ENCODE data around the gene FXYD1. TPM values are rescaled to one million over a fixed set of nuclear protein-coding genes. Genes with fewer than 3 reads are reported as not detected.

FXYD1 gene
- total and polyA plus RNA-seq, 12 donors = 251 to 819 (median 578) TPM

GRCh38 chr19:35143231-35143715 lies 4.6 kb downstream of the FXYD1 start, which contains the start of gene FXYD7:
Gene FXYD7, plus strand, starts transcription at chr19:35143255. Its CDS starts 79 bp downstream, at chr19:35143334.
- Histone ChIP-seq H3K36me3 (no peaks in the 10 kb centered on the region), H3K27ac (no peak within 1 kb of the TSS), H3K4me1 (peaks cover 3 to 56% (median 42%) of the 10 kb centered on the region in 9 donors), H3K27me3 (peaks cover 0 to 35% (median 4%) of the 10 kb centered on the region in 7 donors), H3K4me3 (peak within 1 kb of the TSS in 2 of 10 donors; percentile 5 to 27), H3K9me3 (no peaks in the 10 kb centered on the region)
- intact Hi-C loops (cut with DNase I) = loop anchor here in 6 of 10 donors (2.0 to 5.0 kb wide), 4 partner anchors 76 to 129 kb away; partner anchors contain the start of gene USF2 (in 4 of the 6)
- ATAC-seq = no peak
- WGBS, 2 donors = 34 to 43% methylated on average over 25 to 31 of the region's 31 CpGs
- peak in 1 of 2 donors; percentile 38 for DNase-seq
- TF ChIP-seq, protein P1, sequence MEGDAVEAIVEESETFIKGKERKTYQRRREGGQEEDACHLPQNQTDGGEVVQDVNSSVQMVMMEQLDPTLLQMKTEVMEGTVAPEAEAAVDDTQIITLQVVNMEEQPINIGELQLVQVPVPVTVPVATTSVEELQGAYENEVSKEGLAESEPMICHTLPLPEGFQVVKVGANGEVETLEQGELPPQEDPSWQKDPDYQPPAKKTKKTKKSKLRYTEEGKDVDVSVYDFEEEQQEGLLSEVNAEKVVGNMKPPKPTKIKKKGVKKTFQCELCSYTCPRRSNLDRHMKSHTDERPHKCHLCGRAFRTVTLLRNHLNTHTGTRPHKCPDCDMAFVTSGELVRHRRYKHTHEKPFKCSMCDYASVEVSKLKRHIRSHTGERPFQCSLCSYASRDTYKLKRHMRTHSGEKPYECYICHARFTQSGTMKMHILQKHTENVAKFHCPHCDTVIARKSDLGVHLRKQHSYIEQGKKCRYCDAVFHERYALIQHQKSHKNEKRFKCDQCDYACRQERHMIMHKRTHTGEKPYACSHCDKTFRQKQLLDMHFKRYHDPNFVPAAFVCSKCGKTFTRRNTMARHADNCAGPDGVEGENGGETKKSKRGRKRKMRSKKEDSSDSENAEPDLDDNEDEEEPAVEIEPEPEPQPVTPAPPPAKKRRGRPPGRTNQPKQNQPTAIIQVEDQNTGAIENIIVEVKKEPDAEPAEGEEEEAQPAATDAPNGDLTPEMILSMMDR (IDR thresholded peaks at IDR 0.05) = peak in 5 of 9 donors; percentile 0 to 35 (median 29)

GRCh38 chr19:35143818-35144217 lies 5.2 kb downstream of the FXYD1 start:
- intact Hi-C loops (cut with DNase I) = loop anchor here in 6 of 10 donors (2.0 to 5.0 kb wide), 4 partner anchors 77 to 128 kb away; partner anchors contain the start of gene USF2 (in 4 of the 6)
- ATAC-seq (no peak), DNase-seq (no peak)
- TF ChIP-seq, protein P1 (IDR thresholded peaks at IDR 0.05) = no peak
- no peaks in the 10 kb centered on the region for H3K36me3 ChIP-seq
- no peaks in the 10 kb centered on the region for H3K9me3 ChIP-seq
- peaks cover 3 to 50% (median 38%) of the 10 kb centered on the region in 9 donors for H3K4me1 ChIP-seq
- H3K4me3 ChIP-seq = no peak overlapping the region
- WGBS, 2 donors = 35 to 51% methylated on average over 3 of the region's 3 CpGs
- H3K27me3 ChIP-seq = peaks cover 0 to 35% (median 4%) of the 10 kb centered on the region in 7 donors
- H3K27ac ChIP-seq = no peak overlapping the region

DNA sequence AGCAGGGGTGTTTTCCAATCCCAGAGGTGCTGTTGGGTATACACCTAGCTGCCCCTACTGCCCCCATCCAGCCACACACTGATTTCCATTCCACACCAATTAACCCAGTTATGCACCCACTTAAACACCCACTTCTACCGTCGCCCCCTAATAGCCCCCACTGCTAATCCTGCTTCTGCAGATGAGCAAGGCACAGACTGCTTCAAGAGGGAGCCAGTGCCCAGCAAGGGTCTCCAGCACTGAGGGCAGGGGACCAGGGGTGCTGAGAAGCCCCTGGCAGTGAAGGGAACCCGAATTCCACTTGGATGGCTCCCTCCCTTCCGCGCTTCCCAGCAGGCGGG lies 5.6 kb downstream of the FXYD1 start:
- Histone ChIP-seq H3K4me1 (peaks cover 3 to 49% (median 38%) of the 10 kb centered on the region in 9 donors), H3K27me3 (peaks cover 0 to 35% (median 4%) of the 10 kb centered on the region in 7 donors), H3K9me3 (no peaks in the 10 kb centered on the region), H3K27ac (no peak overlapping the region), H3K36me3 (no peaks in the 10 kb centered on the region), H3K4me3 (no peak overlapping the region)
- ATAC-seq (no peak), DNase-seq (no peak)
- TF ChIP-seq, protein P1 (IDR thresholded peaks at IDR 0.05) = no peak
- WGBS, 2 donors = 37 to 47% methylated on average over 5 to 6 of the region's 6 CpGs
- intact Hi-C loops (cut with DNase I) = loop anchor here in 5 of 10 donors (5.0 kb wide), 3 partner anchors 77 to 128 kb away; partner anchors contain the start of gene USF2 (in 3 of the 5)

- Histone ChIP-seq H3K27ac (no peak overlapping the region), H3K4me1 (peaks cover 3 to 47% (median 35%) of the 10 kb centered on the region in 9 donors), H3K27me3 (peaks cover 0 to 35% (median 4%) of the 10 kb centered on the region in 7 donors), H3K36me3 (no peaks in the 10 kb centered on the region), H3K4me3 (no peak overlapping the region), H3K9me3 (no peaks in the 10 kb centered on the region)
- TF ChIP-seq, protein P1 (IDR thresholded peaks at IDR 0.05) = no peak
- DNase-seq (no peak), ATAC-seq (no peak)
- WGBS, 2 donors = 30% methylated on average over 14 to 15 of the region's 15 CpGs
- intact Hi-C loops (cut with DNase I) = loop anchor here in 5 of 10 donors (5.0 kb wide), 3 partner anchors 78 to 127 kb away; partner anchors contain the start of gene USF2 (in 3 of the 5)
These were observed 6.2 kb downstream of the FXYD1 start for GRCh38 chr19:35144600-35145436.

All from heart right ventricle (tissue), 16 donors.